ENCODE results near the gene PCED1B.
"Not testable (repeated sequence)": the region's sequence is repeated elsewhere in the genome, so short reads cannot be mapped to it uniquely, and the experiment has no call there.

PCED1B gene

DNA sequence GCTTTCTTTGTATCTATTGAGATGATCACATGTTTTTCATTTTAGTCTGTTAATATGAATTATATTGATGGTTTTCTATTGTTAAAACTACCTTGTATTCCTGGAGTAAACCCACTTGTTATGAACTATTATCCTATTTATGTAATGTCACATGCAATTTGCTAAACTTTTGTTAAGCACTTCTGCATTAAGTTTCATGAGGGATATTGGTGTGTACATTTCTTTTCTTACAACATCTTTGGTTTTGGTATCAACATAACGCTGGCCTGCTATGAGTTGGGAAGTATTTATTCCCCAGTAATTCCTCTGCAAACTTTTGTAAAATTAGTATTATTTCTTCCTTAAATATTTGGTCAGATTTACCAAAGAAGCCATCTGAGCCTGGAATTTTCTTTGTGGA, 46.8 kb downstream of the PCED1B start:
- no peak for DNase-seq

DNA sequence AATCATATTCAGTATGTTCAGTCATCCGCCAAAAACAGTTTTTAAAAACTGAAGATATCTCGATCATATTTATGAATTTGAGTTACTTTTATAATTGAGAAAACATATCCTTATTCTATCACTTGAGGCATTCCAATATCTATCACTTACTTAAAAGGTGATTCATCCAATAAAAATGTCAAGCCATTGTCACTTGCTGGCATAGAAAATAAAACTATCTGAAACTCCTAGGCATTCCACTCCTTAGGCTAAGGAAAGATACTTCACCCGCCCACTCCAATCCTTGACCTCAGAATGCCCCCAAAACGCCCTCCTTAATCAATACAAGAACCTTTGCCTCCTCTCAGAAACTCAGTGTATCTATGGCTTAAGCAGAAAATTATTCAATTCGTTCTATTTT, 51.6 kb downstream of the PCED1B start:
- DNase-seq = no peak

DNA sequence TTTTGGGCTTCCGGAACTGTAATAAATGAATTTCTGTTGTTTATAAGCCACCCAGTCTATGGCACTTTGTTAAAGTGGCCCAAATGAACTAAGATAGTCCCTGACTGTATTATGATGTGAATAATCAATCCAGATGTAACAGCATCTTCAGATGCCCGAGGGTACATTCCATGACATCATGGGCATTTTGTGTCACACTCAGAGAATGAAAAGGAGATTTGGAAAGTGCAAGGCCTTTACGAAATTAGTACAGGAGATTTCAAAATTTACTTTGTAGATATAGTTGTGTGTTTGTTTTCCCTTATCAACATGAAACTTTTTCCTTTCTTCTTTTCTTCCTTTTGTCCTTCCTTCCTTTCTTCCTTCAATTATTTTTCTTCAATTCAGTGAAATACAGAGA, 54.6 kb downstream of the PCED1B start:
- no peak for DNase-seq

DNA sequence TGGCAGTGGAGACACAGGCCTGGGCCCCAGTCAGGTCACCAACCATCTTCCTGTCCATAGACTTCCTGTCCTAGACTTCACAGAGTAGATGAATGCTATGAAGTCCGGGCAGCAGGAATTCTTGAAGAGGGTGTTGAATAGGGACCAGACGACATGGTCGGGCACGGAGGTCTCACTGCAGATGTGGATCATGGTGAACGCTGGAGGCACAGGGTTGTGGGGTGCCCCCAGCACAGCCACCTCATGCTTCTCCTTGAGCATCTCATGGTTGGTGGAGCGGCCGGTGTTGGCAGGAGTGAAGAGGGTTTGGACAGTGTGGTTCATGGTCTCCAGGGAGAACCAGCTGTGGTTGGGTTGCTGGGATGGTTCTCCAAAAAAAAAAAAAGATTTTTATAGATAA, 56.2 kb downstream of the PCED1B start:
- no peak for DNase-seq

DNA sequence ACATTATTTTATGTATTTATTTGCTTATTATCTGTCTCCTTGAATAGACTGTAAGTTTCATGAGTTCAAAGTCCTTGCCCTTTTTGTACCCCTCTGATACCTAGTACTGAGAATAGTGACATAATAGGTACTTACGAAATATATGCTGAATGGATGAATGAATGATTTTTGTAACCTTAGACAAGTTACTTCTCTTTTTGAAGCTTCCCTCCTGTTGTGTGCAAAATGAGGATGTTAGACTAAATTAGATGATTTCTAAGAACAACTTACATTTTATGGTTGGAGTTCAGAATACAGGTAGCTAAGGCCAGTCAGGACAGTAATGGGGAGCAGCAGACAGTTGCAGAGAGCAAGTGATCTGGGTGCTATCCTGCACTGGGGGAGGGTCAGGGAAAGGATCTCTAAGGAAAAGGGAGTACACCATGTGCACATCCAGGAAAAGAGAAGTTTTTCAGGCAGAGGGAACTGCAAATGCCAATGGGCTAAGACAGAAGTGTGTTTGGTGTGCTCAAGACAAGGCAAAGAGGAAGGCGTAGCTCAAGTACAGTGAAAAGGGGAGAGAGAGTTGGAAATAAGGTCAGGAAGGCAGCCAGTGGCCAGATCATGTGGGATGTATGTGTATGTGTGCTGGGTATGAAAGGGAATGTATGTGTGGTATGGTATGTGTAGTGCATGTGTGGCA, 59.7 kb downstream of the PCED1B start:
- DNase-seq = no peak

DNA sequence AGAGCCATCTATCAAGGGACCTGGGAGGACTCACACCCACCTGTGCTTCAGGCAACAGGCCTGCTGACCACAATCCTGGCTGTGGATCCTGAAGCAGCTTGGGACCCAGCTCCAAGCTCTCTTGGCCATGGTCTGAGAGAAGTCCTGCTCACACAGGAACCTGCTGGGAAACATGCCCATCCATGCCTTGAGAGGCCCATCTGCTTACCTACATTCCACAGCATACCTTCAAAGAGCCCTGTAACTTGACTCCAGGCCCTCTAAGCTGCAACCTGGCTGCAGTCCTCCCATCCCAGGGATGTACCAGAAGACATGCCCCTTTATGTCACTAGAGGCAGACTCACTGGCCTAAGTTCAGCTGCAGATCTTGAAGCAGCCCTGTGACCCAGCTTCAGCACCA, 62.0 kb downstream of the PCED1B start:
- DNase-seq = no peak

DNA sequence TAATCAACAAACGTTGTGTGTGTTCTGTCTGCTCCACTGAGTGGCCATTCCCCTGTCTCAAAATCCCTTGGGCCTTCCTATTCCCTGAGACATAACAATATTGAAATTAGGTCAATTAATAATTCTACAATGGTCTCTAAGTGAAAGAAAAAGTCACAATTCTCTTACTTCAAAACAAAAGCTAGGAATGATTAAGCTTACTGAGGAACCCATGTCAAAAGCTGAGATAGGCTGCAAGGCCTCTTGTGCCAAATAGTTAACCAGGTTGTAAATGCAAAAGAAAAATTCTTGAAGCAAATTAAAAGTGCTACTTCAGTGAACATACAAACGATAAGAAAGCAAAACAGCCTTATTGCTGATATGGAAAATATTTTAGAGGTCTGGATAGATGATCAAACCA, 65.3 kb downstream of the PCED1B start:
- no peak for DNase-seq

DNA sequence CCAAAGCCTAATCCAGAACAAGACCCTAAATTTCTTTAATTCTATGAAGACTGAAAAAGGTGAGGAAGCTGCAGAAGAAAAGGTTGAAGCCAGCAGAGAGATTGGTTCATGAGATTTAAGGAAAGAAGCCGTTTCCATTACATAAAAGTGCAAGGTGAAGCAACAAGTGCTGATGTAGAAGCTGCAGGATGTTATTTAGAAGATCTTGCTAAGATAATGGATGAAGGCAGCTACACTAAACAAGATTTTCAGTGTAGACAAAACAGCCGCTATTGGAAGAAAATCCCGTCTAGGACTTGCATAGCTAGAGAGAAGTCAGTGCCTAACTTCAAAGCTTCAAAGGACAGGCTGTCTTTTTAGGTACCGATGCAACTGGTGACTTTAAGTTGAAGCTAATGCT, 65.8 kb downstream of the PCED1B start:
- no peak for DNase-seq

DNA sequence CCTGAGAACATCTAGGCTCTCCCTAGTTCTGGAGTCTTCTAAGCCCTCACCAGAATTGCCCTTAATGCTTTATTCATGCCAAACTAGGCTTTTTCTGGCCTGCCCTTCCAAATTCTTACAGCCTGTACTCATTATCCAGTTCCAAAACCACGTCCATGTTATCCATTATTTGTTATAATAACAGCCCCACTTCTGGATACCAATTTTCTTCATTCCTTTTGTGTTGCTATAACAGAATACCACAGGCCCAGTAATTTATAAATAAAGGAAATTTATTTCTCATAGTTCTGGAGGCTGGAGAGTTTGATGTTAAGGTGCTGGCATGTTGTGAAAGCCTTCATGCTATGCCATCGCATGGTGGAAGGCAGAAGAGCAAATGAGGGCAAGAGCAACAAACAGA, 68.3 kb downstream of the PCED1B start:
- no peak for DNase-seq

DNA sequence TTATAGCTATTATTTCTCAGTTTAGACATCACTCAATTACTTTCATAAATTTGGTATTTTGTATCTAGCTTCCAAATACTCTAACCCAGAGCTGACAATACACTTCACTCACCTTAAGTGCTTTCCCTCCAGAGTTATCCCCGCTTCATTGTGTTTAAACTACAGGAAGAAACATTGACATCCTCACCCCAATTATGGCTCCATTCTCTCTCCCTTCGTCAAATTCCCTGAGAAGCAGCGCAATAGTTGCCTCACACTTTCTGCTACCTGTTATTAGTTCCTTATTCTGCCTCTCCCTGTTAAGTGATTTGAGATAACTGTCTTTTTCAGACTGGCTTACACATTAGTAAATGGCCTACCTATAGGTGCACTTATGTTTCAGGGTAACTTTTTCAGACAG, 69.7 kb downstream of the PCED1B start:
- no peak for DNase-seq

DNA sequence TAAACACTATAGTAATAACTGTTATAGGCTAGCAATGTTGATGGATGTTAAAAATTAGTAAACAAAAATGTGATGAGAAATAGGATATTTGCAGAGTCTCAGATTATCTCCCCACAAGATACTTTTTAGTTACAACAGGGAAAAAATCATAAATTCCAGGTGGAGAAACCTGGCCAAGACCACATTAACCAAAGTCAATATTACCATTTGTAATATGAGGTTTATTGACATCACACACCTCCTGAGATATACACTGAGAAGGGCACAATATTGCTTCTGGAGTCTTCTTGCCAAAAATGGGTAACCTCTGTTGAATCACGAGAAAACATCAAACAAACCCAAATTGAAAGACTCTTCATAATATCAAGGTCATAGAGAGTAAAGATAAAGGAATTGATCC, 72.7 kb downstream of the PCED1B start:
- no peak for DNase-seq

DNA sequence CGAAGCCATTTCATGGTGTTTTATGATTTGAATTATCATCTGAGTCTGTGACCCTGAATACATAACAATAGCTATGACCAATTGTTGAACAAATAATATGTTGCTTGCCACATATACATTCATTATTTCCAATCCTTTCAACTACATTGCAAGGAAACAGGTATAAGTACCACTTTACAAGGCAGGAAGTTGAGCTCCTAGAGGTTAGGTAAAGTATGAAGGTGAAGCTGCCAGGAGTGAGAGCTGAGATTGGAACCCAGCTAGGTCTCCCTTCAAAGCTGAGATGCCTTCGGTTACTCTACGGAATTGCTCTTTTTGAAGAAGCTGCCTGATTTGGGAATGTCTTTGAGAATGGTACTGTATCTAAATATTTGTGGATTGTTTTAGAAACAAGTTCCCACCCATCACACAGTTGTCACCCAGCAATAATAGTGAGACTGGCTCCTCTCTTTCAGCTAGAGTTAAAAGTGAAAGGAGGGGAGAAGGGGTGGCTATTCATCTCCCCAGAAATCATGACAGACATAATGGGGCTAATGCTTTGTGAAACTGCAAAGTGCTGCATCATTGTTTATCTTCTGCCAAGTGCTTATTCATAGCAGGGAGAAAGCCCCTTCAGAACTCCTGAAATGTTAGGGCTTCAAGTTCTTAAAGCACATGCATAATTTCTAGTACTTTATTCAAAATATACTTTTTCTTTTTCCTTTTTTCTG, 76.2 kb downstream of the PCED1B start:
- no peak for DNase-seq

DNA sequence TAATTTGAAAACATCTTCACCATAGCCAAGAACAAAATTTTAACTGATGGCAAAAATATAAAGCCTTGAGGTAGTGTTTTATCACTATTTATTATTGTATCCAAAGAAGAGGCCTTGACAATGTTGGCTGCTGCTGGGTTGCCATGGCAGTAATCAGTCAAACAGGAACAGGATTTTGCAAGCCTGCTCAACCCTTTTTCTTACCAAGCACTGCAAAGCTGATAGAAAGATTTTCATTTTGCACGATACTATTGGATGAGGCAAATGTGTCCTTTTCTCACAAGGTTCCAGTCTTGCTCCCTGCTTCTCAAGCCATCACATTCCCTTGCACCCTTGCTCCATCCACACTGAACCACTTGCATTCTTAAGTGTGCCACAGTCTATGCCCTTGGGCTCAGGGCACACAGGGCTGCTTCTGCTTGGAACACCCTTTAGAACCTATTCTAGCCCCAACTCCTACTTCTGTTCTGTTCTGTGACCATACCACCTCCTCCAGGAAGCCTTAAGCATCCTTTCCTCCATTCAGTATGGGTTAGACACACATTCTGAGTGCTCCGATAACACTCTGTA, 76.8 kb downstream of the PCED1B start:
- no peak for DNase-seq

DNA sequence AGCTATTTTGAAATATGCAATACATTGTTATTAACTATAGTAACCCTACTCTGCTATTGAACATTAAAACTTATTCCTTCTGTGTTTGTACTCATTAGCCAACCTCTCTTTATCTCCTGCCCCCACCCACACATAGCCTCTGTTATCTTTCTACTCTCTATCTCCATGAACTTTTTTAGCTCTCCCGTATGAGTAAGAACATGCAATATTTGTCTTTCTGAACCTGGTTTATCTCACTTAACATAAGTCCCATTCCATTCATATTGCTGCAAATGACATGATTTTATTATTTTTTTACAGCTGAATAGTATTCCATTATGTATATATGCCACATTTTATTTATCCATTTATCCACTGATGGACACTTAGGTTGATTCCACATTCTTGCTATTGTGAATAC, 79.4 kb downstream of the PCED1B start:
- DNase-seq = no peak

DNA sequence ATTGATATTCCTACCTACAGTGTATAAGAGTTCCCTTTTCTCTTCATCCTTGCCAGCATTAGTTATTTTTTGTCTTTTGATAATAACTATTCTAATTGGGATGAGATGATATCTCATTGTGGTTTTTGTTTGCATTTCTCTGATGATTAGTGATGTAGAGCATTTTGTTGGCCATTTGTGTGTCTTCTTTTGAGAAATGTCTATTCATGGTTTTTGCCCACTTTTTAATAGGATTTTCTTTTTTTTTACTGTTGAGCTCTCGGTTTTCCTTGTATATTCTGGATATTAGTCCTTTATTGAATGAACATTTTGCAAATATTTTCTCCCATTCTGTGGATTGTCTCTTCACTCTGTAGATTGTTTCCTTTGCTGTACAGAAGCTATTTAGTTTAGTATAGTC, 79.9 kb downstream of the PCED1B start:
- DNase-seq = no peak

DNA sequence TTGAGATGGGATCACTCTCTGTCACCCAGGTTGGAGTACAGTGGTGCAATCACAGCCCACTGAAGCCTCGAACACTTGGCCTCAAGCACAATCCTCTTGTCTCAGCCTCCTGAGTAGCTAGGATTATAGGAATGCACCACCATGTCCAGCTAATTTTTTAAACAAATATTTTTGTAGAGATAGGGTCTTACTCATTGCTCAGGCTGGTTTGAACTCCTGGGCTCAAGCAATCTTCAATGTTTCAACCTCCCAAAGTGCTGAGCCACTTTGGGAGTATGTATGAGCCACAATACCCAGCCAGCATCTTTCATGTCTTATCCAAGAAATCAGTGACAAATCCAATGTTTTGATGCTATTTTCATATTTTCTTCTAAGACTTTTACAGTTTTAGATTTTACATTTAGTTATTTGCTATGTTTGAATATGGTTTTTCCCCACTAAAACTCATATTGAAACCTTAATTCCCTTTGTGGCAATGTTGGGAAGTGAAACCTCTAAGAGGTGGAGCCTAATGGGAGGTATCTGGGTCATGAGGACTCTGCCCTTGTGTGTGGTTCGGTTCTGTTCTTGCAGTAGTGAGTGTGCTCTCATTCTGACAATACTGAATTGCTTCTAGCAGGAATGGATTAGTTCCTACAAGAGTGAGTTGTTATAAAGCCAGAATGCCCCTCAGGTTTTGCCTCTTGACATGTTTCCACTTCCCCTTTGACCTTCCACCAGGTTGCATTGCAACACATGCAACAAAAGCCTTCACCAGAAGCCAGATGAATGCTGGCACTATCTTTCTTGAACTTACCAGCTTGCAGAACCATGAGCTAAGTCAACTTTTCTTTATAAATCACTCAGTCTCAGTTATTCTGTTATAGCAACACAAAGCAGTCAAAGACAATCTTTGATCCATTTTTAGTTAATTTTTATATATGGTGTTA, 81.2 kb downstream of the PCED1B start:
- DNase-seq = no peak

DNA sequence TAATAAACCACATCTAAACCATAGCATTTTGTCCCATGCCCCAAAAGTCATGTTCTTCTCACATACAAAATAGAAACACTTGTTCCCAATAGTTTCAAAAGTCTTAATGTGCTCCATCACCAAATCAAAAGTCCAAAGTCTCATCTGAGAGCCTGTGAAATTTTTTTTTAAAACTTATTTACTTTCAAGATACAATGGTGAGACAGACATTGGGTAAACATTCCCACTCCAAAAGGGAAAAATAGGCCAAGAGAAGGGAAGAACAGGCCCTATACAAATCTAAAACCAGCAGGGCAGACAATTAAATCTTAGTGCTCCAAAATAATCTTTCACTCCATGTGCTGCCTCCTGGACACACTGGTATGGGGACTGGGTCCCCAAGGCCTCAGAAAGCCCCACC, 84.7 kb downstream of the PCED1B start:
- no peak for DNase-seq

DNA sequence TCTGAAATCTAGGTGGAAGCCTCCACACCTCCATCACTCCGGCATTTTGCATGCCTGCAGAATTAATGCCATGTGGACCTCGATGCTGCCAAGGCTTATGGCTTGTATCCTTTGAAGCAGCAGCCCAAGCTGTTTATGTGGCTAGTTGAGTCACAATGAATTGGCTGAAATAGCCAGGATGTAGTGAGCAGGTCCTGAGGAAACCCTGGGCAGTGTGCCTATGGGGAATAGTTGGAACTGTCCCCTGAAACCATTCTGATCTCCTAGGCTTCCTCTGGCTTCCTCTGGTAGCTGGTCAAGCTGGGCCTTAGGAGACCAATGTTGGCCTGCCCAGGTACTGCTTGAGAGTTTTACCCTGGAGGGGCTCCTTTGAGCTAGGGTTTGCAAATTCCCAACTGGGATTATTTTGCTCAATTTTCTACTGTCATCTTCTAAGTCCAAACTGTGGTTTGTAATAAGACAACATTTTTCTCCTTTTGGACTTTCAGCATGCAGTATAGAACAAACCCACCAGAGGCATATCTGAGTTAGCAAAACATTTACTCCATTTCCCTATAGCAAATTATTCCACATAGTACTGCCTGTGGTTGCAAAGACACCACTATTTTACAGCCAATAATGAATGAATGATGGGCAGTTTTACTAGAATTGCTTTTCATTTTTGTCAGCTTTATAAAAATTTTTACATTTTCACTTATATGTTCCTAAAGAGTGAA, 85.5 kb downstream of the PCED1B start:
- no peak for DNase-seq

DNA sequence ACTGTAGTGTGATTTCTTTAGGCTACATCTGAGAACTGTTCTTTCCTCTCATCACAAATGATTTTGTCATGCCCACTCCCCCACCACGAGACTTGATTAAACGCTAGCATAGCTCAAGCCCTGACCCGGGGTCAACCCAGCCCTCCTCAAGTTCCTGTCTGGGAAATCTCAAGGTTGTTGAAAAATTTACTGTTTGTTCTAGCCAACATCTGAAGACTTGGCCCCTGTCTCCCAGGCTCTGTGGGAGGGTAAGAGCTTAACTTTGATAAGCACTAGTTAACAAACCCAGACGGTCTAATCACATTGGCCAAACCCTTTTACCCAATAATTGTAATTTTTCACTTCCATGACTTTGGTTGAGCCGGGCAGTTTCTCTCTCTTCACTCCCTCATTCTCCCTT, 86.5 kb downstream of the PCED1B start:
- DNase-seq = no peak

DNA sequence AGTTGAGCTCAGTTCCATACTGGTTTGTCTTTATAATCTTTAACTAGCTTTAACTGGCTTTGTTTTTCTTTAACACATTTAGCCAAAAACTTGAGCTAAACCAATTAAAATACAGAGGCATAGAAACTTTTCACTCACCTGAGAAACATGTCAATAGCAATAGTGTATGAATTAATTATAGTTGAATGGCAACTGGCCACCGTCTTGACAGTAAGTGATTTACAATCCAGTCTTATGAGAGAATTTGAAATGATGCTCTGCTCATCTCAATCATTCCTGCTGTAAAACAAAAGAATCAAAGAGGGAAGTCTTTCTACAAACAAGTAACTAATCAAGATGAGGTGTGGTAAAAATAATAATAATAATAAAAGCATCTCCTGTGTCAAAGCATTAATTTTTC, 86.9 kb downstream of the PCED1B start:
- DNase-seq = no peak

DNA sequence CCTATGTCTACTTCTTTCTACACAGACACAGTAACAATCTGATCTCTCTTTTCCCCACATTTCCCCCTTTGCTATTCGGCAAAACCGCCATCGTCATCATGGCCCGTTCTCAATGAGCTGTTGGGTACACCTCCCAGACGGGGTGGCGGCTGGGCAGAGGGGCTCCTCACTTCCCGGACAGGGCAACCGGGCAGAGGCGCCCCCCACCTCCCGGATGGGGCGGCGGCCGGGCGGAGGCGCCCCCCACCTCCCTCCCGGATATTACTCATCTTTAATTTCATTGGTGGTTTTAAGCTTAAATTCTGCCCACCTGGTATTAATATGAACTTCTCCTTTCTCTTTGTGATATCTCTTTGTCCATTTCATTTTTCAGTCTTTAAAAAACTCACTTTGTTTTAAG, 90.9 kb downstream of the PCED1B start:
- DNase-seq = not testable (repeated sequence)

DNA sequence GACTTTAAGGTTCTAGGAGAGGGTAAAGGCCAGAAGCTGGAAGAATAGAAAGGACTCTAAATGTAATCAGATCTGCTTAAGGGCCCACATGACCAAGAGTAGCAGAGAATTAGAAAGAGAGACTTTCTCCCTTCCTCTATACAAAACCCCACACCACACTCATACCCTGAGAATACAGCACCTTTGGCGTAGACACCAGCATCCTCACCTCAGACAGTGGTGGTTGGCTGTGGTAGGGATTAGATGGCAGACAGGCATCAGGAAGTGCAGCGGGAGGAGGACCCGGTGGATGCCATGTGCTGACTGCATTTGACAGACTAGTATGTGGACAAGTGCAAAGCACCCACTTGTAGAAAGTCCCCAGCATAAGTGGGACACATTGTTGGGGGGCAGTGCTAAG, 98.6 kb downstream of the PCED1B start:
- DNase-seq = no peak

Data from NCI-H2107 (cell line).